Bone marrow (tissue), 2 donors: ENCODE data around the gene ATP1B3.
"Not testable (repeated sequence)": the region's sequence is repeated elsewhere in the genome, so short reads cannot be mapped to it uniquely, and the experiment has no call there.

Source experiments
- DNase-seq, 2 donors: peaks; one replicate each; lab custom pipeline; 2025; lab: John Stamatoyannopoulos, UW

Gene ATP1B3

DNA sequence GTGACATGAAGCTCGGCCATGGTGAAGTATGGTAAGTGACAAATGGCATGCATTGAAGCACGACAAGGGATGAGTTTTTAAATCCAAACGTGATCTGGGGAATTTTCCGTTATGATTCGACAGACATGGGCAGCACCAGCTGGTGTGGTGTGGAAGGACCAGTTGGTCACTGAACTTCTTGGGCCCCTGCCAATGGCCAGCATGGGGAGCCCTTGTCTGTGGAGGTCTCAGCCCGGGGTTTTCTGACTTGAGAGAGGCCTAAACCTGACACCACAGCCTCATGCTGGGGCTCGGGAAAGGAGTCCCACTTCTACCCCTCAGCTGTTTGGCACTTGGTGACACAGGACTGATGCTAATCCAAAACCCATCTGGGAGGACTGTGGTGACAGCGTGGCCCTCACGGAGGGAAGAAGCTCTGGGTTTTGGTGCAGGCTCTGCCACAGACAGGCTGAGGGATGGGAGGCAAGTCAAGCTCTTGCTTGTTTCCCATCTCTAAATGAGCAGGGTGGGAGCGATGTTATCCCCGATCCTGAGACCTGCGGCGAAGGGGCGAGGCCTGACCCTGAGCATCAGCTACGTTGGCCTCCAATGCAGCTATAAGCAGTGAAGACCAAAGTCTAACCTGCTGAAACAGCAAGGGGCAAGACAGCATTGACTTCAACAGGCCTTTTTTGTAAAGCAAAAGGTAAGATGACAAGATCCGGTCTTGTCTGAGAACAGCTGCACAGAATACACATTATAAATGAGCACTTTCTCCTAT, 69.5 kb downstream of the ATP1B3 start:
- no peak for DNase-seq

DNA sequence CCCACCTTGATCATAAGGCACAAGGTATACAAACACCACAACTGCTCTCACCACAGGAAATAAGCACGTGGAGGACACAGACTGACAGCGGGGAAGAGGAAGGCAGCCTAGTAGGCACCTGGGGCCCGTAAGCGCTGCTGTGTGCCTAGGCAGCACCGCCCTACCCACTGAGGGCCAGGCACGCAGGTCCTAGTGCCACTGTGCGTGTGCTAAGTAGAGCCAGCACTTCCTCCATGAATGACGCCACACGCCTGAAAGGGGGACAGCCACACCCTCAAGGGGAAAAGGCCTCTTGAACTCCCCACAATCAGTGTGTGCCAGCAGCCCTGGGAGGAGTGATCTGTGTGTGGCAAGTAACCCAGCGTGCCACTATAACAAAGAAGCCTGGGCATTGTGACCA, 73.0 kb downstream of the ATP1B3 start:
- DNase-seq: no peak

DNA sequence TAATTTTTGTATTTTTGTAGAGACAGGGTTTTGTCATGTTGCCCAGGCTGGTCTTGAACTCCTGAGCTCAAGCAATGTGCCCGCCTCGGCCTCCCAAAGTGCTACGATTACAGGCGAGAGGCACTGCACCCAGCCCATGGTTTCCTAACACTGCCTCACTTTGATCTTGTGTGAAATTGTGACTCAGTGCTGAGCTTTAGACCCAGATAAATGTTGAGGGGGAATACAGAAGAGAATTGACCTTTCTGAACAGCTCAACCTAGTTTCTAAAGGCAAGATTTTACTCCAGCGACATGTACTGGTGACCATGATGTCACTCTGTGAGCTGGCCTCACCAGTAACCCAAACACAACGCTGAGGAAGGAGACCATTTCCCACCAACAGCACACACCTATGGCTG, 73.5 kb downstream of the ATP1B3 start:
- DNase-seq: no peak

DNA sequence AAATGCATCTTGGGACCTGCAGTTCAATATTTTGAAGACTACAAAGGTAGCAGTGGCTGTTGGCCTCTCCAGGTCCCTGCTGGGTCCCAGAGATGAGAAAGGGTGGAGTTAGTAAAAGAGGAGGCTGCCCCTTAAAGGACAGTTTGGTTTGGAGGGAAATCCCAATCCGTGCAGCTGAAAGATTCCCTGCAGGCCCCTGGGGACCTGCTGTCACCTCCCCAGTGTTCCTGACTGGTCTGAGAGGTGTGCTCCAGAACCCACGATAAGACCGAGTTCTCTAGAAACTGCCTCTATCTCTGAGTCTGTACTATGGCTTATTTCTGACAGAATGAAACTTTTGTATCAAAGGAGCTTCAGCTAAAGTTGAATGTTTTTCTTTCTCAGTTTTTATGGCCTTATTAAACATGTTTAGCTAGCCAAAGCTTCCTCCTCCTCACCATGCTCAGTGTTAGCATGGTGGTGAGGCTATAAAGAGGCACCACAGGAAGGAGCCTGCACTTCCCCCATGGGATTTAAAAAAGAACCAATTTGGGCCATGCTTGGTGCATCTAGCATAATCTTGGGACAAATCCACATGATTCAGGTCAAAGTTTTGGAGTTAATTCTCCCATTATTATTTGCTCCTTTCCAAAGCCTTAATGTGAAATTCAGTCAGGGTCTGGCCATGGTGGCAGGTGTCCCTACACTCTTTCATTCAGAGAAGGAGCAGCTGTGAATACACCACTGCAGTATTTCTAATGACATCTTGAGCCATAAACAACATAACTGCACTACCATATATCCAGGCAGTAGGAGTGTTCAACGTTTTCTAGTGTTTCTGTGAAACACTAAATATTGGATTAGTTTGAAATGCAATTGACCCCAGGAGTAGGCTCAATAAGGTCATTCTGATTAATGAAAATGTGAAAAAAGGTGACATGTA, 74.4 kb downstream of the ATP1B3 start:
- no peak for DNase-seq

DNA sequence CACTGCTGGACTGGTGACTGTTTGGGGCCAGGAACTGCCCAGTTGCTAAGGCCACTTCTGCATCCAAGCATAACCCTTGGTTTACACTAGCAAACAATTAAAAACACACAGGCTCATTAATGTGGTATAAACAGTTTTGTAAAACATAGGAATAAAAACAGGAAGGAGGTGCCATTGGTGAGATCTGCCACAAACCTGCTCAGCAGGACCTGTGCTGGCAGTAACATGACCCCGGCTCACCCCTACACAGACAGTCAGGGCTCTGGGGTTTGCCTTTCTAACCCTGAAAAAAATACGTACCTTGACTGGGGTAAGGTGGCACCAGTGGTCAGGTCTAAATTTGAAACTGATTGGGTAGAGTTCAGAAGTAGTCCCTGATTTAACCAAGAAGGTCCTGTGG, 76.2 kb downstream of the ATP1B3 start:
- no peak for DNase-seq

DNA sequence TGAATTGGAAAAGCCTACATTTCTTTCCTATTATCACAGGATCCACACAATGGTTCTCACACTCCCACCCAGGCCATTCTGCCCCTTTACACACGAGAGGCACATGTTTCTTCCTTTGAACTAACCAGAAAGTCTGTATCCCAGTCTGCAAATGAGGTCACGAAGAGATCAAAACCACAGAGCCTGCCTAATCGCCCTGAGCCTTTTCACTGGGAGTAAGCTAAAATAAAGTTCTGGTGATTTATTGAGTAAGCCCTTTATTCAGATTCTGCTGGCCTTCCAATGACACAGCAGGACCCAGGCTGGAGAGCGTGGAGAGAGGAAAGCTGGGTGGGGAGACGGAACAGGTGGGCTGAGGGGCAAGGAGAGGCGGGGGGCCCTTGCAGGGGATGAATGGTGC, 78.7 kb downstream of the ATP1B3 start:
- DNase-seq: no peak

DNA sequence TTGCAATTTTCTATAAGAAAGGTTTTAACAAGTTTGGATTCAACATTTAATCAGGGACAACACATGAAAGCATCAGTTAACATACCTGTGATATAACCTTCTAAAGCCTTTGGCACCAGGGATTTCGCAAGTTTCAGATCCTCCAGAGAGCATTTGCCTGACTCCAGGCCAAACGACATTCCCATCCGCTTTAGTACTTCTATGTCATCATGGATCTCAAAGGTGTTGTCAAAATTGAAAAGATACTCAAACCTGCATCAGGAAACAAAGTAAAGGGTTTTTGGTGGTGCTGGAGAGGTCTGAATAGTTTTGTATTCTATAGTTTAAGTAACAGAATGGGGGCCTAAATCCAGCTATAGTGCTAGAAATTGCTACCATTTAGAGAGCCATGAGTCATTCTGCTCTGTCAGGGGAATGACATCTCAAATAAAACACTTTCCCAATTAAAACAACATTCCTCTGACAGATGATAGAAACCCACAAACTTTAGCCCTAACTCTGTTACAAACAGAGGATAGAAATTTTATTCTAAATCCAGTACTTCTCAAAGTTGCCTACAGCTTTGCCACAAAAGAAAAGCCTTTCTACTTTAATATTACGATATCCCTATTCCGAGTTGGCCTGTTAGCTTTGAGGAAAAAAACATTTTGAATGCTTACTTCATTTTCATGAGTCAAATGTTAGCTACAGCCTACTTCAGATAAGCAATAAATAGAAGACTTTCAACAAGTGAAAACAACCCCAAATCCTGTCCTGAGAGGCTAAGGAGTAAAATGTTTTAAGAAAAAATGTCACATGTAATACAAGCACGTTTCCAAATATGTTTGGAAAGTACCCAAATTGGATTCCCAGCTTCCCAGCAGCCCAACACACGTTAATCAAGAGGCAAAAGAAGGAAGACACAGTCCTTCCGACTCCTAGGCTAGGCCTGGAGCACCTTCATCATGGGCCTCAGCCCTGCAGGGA, 83.4 kb downstream of the ATP1B3 start:
- DNase-seq: no peak

DNA sequence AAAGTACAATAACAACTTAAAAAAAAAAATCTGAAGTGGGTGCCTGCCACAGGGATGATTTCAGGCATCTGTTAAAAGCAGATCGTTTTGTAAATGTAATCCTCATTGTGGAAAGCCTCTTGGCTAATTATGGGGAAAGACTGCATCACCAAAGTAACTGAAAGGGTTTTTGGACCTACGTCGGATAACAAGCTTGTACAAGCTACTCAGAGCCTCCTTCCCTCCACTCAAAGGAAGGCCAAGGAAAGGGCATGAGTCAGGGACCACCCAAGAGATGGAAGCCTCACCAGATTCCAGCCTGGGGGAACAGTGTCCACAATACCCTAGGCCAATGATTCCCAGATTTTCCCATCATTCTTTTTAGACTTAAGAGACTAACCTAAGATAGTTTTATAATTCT, 84.3 kb downstream of the ATP1B3 start:
- DNase-seq: no peak

DNA sequence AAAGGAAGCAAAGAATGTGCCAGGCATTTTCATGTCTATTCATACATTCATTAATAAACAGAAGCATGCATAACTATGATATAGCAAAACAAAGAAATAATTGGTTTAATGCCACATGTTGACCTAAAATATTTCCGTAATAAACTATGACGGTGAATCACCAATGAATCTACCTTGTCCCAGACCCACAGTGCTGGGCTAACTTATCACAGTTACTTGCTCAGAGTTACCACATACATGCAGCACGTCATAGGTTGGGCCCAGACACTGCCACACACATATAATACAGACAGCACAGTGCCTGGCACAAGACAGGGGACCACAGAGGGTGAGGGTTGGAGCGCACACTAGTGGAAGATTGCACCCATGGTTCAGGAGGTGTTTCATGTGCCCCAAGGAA, 86.9 kb downstream of the ATP1B3 start:
- no peak for DNase-seq

DNA sequence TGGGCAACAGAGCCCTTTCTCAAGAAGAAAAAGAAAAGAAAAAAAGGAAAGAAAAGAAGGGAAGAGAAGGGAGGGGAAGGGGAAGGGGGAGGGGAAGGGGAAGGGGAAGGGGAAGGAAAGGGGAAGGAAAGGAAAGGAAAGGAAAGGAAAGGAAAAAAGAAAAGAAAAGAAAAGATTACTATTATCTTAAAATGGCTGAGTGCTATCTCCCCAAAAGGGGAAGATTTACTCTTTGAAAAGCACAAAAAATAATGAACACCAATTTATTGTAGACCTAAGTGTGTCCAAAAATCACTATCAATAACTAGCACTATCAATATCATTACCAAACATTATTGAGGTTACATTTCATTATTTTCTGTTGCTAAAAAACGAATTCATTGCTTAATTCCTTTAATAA, 89.0 kb downstream of the ATP1B3 start:
- DNase-seq: no peak

DNA sequence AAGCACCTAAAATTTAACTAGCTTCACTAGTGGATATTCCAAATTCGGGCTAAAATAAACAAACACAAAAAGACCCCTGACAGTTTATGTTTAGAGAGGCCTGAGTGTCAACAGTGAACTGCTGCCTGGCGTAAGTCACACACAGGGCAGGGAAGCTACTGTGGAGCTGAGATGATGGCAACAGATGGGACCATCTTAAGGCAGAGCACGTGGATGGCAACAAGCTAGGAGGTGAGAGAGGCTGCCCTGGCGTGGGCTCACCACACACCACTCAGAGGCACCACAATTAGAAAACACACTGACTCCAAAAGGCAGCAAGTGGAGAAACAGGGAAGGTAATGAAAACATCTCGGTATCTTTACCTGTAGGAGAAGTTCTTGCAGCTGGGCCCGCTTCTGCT, 93.3 kb downstream of the ATP1B3 start:
- no peak for DNase-seq

DNA sequence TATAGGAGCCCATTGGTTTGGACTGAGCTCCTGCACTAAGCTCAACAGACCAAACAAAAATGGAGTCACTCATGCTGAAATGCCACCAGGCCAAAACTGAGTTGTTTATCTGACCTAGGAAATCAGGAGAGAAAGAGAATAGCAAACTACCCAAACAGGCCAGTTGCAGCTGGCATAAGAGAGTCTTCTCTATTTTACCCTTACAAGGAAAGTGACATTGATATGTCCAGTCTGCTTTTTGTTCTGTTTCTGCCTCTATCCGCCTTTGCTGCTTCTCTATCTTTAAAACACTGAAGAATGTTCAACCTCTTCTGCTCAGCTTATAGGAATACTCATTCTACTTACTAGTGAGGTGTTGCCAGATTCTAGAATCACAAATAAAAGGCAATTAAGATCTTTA, 95.1 kb downstream of the ATP1B3 start:
- no peak for DNase-seq

DNA sequence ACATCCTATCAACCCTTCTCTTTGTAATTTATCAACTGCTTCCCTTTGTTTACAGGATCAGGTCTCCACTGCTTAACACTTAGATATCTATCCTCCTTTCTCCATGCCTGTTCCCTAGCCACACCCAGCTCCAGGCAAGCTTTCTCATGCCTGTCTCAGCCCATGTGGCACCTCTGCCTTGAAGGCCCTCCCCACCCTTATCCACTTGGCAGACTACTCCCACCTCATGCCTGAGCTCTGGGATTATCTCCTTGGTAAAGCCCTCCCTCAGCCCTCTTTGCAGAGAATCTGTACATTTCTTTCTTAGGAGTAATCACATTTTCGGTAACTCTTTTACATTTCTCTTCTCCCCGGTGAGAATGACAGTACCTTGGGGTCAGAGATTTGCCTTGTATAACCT, 96.0 kb downstream of the ATP1B3 start:
- no peak for DNase-seq

DNA sequence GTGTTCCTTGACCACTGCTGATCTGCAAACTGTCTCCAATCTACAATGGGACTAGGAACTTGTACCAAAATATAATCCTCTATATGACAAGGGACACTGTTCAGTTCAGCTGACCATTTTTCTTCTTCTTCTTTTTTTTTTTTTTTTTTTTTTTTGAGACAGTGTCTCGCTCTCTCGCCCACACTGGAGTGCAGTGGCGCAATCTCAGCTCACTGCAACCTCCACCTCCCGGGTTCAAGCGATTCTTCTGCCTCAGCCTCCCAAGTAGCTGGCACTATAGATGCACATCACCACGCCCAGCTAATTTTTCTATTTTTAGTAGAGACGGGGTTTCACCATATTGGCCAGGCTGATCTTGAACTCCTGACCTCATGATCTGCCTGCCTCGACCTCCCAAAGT, 98.3 kb downstream of the ATP1B3 start:
- DNase-seq: not testable (repeated sequence)
